SHP77 (cell line): ENCODE measurements around the gene MIEN1.
"Not testable (repeated sequence)": the region's sequence is repeated elsewhere in the genome, so short reads cannot be mapped to it uniquely, and the experiment has no call there.

ENCODE experiments used
- DNase-seq, 2 experiments: peaks; one replicate each; lab custom pipeline; 2025; lab: John Stamatoyannopoulos, UW

The MIEN1 gene

GRCh38 chr17:39730095-39730921, at the start of gene MIEN1:
Gene MIEN1, minus strand, starts transcription at chr17:39730532. Its CDS starts 37 bp downstream, at chr17:39730495.
- peak; percentile 65 to 71 for DNase-seq

DNA sequence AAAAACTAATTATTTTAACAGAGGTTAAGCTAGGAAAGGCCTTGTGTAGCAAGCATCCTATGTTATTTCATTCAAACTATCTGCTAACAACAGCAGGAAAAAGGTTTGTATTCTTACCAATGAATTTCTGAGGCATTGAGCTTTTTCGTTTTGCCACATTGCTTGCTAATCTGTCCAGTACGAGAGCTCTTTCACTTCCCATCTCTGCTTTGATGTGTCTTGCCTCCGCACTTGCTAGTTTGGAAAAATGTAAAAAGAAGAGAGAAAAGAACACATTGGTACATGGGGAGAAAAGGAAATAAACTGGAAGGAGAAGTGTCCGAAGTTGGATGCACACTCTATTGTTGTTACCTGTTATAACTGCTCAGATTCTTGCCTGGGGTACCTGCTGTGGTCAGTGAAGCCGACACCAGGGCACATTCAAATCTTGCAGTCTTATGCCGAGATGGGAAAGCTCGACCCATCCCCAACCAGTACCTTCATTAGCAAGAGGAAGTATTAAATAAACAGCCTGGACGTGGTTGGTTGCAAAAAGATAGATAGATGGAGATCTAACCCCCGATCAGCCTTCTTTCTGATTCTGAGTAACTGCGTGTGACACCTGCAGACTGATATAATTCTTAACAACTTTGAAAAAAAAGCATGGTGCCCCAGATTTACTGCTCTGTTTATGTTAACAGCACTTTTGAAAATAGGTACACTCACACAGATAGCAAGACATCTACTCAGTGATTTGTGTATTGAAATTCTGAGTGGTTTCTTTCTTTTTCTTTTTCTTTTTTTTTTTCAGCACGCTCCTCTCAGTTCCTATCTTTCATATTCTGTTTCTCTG, 47.4 kb upstream of the MIEN1 start:
- DNase-seq, result no peak

GRCh38 chr17:39776252-39776651, 45.9 kb upstream of the MIEN1 start:
- no peak for DNase-seq

- DNase-seq, result no peak
Observed at GRCh38 chr17:39775031-39775430, 44.7 kb upstream of the MIEN1 start.

- no peak for DNase-seq
Observed at GRCh38 chr17:39774047-39774446, 43.7 kb upstream of the MIEN1 start.

- DNase-seq, result no peak
Observed at GRCh38 chr17:39772987-39773934, 42.9 kb upstream of the MIEN1 start.

DNA sequence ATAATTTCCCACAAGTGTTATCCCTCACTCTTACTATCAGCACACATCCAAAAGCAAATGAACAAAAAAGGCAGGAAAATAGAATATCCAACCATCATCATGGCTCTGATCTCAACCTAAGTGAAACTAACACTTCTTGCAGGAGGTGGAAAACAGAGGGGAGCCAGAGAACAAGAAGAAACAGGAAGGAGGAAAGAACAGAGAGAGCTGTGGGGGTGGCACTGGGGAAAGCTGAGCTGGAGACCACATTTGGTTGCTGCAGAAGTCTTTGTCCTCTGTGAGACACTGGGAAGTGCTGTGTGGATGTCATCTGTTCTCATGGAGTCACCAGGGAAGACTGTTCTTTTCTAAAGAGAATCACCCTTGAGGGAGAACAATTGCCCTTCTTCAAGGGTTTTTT, 42.1 kb upstream of the MIEN1 start:
- DNase-seq, result no peak

DNA sequence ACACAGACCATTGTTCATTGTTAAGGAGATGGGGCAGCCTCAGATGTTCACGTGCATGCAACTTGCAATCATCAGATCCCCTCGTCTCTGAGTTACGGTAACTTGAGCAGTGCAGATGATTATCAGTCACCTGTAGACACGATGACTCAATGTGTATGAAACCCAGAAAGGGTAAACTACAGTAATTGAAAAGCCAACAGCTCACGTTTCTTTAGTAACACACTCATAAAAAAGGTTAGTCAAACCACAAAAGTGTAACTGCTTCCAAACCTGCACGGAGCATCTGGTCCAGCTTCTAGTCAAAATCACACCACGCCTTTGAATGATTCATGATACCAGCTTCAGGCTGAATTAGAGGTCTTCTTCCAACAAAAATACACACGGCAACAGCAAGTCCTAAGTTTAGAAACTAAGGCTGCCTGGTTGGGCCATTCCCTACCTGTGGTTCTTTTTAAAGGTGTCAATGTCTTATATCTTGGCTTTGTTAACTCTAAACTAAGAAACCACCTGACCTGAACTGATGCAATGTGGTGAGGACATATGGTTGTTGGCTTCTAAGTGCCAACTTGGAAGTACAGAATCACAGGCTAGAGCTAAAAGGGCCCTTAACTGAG, 39.7 kb upstream of the MIEN1 start:
- DNase-seq, result no peak

GRCh38 chr17:39767147-39767546, 36.8 kb upstream of the MIEN1 start:
- DNase-seq, result no peak

DNA sequence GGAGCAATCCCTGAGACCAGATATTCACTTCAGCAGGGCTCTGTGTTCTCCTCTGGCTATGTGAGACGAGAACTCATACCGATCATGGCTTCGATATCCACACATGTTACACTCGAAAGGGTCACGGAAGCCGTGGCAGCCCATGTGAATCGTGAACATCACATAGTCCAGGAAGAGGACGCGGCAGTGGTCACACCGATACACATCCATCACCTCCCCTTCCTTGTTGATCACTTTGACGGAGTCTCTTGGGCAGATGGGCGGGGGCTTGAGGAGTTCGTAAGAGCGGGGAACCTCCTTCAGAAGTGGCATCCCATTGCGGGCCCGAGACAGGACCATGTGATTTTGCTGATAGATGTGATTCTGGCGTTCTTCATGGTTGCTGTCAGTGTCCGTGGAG, 35.4 kb upstream of the MIEN1 start:
- no peak for DNase-seq

DNA sequence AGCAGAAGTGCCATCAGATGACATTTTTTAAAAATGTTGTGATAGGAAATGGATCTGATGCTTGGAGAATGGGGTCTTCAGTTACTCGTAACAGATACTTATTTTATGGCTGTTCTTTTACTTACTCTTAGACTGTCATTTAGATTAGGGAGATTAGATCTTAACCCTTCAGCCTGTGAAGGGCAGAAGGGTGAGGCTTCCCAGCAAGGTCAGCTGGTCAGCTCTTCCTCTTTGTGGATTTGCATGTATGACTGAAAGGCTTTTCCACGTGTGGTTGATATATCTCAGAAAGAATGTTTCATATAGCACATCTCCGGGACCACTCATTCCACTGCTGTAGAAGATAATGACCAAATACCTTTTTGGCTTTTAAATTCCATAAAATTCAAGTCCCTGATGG, 34.8 kb upstream of the MIEN1 start:
- no peak for DNase-seq

GRCh38 chr17:39764171-39764570, 33.8 kb upstream of the MIEN1 start:
- DNase-seq, result not testable (repeated sequence)

DNA sequence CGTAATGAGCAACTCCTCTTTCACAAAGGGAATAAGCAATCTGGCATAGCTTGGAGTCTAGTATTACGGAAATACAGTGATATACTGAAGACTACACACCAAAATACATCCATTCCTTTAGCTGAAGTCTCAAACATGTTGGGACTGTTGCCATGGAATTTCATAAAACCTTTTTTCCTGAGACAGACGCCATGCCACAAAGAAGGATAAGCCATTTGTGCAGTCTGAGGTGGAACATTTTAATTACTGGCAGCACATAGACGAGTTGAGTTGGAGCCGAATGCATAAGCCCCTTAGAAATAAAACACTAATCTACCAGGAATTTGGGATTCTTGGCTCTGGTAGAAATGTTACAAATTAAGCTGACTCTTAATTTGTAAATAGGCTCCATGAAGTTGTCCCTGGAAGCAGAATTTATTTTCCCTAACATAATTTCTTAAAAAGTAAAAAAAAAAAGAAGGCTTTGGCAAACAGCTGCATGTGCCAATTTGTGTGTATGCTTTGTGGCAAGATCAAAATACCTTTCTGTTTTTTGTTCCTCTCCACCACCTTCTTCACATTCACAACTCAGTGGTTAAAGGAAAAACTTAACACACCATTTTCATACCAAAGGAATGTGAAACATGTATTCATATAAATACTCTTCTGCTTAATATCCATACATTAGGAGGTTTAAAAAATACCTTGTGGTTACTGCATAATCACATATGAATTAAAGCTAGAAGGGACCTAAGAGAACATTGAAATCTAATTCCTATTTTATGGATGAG, 32.9 kb upstream of the MIEN1 start:
- no peak for DNase-seq

- no peak for DNase-seq
Observed at GRCh38 chr17:39761861-39762496, 31.6 kb upstream of the MIEN1 start.

DNA sequence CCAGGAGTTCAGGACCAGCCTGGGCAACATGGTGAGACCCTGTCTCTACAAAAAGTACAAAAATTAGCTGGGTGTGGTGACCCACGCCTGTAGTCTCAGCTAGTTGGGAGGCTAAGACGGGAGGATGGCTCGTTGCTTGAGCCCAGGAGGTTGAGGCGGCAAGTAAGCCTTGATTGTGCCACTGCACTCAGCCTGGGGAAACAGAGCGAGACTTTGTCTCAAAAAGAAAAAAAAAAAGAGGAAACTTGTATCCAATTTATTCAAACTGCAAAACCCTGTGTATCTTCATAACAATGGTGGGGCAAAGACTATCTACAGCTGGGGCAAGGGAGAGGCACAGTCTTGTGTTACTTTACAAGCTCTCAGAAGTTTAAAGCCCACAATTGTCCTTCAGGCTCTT, 28.9 kb upstream of the MIEN1 start:
- DNase-seq, result no peak

DNA sequence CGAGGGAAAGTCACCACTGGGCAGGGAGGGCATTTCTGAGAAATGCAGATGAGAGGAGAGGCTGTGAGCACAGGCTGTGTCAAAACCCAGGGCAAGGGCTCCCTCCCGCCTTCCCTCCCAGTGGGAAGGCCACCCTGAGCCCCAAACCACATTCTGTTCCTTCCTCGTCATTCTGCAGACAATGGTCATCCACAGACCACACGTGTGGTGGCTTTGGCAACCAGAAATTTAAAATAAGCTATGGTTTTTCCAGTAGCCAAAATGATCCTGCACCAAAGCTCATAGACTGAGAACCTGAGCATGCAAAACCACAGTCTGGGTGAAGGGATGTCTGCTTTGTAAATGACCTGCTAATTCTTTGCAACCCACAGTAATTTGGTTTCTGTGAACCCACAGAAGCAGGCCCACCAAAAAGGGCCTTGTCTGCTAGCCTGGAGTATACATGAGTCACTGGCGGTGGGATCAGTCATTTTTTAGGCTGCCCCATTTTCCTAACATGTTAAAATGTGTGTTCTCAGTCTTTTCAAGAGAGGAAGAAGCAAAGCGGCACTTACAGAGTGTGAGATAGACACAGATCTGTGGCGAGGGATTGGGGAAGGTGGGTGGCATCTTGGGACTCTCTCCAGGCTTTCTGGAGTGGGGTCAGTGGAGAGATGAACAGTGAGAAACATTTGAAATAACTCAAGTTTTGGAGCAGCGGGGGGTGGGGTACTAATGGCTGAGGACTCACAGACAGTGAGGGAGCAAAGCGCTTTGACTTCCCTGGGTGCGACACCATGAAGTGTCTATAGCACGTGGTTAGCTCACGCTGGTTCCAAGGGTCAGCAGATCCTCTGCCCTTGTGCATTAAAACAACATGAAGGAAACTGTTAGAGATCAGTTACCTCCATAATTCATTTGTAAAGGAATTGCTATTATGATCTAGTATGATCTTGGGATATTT, 27.9 kb upstream of the MIEN1 start:
- no peak for DNase-seq

- no peak for DNase-seq
Observed at GRCh38 chr17:39757176-39757662, 26.9 kb upstream of the MIEN1 start.

GRCh38 chr17:39756380-39757079, 26.2 kb upstream of the MIEN1 start:
- DNase-seq, result no peak
